Endothelial cell of umbilical vein (primary cell): ENCODE data around the gene SPTSSB. TPM values are rescaled to one million over a fixed set of nuclear protein-coding genes. Genes with fewer than 3 reads are reported as not detected.

Source experiments
- BruUV-seq: library from RNA; stranded (reverse); fragments of 400-500 nt; replicated peaks from 2 replicates; lab custom pipeline; 2021; lab: Mats Ljungman, UMichigan
- CTCF ChIA-PET: fragments of 300-600, 350-600 bp; sonication (Branson Sonifier 250); formaldehyde crosslinking; loops from one replicate; lab custom pipeline; 2021; ENCODE audit warnings: antibody characterized with exemption, inconsistent platforms; lab: Charles Lee
- POLR2A ChIA-PET: fragments of 300-600, 350-600 bp; sonication (Branson Sonifier 250); formaldehyde crosslinking; loops from one replicate; lab custom pipeline; 2021; ENCODE audit warnings: antibody characterized with exemption, inconsistent platforms; lab: Charles Lee
- DNase-seq: peaks from one replicate; pipeline ENCODE4 v3.0.0-alpha.2; 2011; ENCODE audit warnings: low read depth, low spot score
- FAIRE-seq: peaks from 2 replicates; lab custom pipeline; 2011; peaks lifted over from hg19 to GRCh38; lab: Jason Lieb, UNC
- H2AFZ ChIP-seq: 2 replicates; pipeline ENCODE4 v1.6.0; 2012; ENCODE audit warnings: low read depth, low read length, control low read depth, inconsistent platforms
- H3K27ac ChIP-seq: 2 replicates; pipeline ENCODE4 v1.5.1; 2011; ENCODE audit warnings: low read depth, mild to moderate bottlenecking, control low read depth, low read length, moderate library complexity; ENCODE audit not compliant: insufficient read depth
- H3K27me3 ChIP-seq, 2 experiments: 2 replicates each; pipeline versions ENCODE4 v1.6.0 to v1.6.1; 2011; ENCODE audit warnings: low read length in 2 of 2, mixed read lengths in 1 of 2; ENCODE audit not compliant: control insufficient read depth in 2 of 2, insufficient read depth in 2 of 2
- H3K36me3 ChIP-seq, 2 experiments: 2 replicates in 1 of 2; 3 replicates in 1 of 2; pipeline ENCODE4 v1.5.1; 2011; ENCODE audit warnings: low read length in 2 of 2, mild to moderate bottlenecking in 1 of 2, moderate library complexity in 1 of 2; ENCODE audit not compliant: control insufficient read depth in 2 of 2, insufficient read depth in 2 of 2; ENCODE audit errors: extremely low read depth in 1 of 2
- H3K4me1 ChIP-seq: 3 replicates; pipeline ENCODE4 v1.5.1; 2011; ENCODE audit warnings: mild to moderate bottlenecking, low read length; ENCODE audit not compliant: control insufficient read depth, insufficient read depth; ENCODE audit errors: extremely low read depth
- H3K4me2 ChIP-seq: 2 replicates; pipeline ENCODE4 v1.6.1; 2011; ENCODE audit warnings: low read length, control low read depth, mixed read lengths; ENCODE audit not compliant: insufficient read depth
- H3K4me3 ChIP-seq, 3 experiments: fragments of 200-600 bp in 1 of 3; sonication (generic), shearing (Covaris generic) in 1 of 3; replicated peaks in 1 of 3; 2 replicates each; pipeline ENCODE4 v1.5.1; 2011 to 2016; ENCODE audit warnings: control low read depth in 3 of 3, low read length in 3 of 3, mild to moderate bottlenecking in 2 of 3, inconsistent platforms in 1 of 3, low read depth in 1 of 3, moderate library complexity in 1 of 3; ENCODE audit not compliant: insufficient read depth in 1 of 3
- H3K79me2 ChIP-seq: 2 replicates; pipeline ENCODE4 v1.6.0; 2012; ENCODE audit warnings: low read length, inconsistent platforms; ENCODE audit not compliant: control insufficient read depth, insufficient read depth
- H3K9ac ChIP-seq: replicated peaks from 2 replicates; pipeline ENCODE3; 2011; ENCODE audit warnings: low read length, control low read depth; ENCODE audit not compliant: insufficient read depth; ENCODE audit errors: extremely low read depth
- H3K9me1 ChIP-seq: replicated peaks from 3 replicates; pipeline ENCODE4 v1.6.0; 2011; ENCODE audit warnings: mild to moderate bottlenecking, low read length; ENCODE audit not compliant: control insufficient read depth, insufficient read depth; ENCODE audit errors: extremely low read depth
- H3K9me3 ChIP-seq: replicated peaks from 2 replicates; pipeline ENCODE4 v1.5.1; 2012; ENCODE audit warnings: low read length, inconsistent platforms; ENCODE audit not compliant: control insufficient read depth, insufficient read depth
- H4K20me1 ChIP-seq: replicated peaks from 2 replicates; pipeline ENCODE3; 2011; ENCODE audit warnings: mild to moderate bottlenecking, low read length; ENCODE audit not compliant: control insufficient read depth, insufficient read depth; ENCODE audit errors: extremely low read depth
- EZH2 ChIP-seq: IDR thresholded peaks from 2 replicates; pipeline ENCODE4 v1.6.1; 2012; ENCODE audit warnings: borderline replicate concordance, low read depth, mild to moderate bottlenecking, moderate library complexity, low read length, inconsistent platforms; ENCODE audit not compliant: severe bottlenecking
- FOS ChIP-seq: IDR thresholded peaks from 2 replicates; pipeline ENCODE4 v1.6.1; 2011; ENCODE audit warnings: mild to moderate bottlenecking, low read length, moderate library complexity, borderline replicate concordance; ENCODE audit not compliant: insufficient read depth
- GATA2 ChIP-seq: IDR thresholded peaks from 2 replicates; pipeline ENCODE4 v1.7.0; 2011; ENCODE audit warnings: low read depth, mild to moderate bottlenecking, moderate library complexity, mixed read lengths, low read length; ENCODE audit not compliant: insufficient read length, insufficient read depth
- JUN ChIP-seq: IDR thresholded peaks from 2 replicates; pipeline ENCODE4 v1.6.1; 2011; ENCODE audit warnings: borderline replicate concordance, low read depth; ENCODE audit not compliant: insufficient read length, insufficient read depth
- MYC ChIP-seq: IDR thresholded peaks from one replicate; pipeline ENCODE4 v1.6.1; 2011; ENCODE audit warnings: mild to moderate bottlenecking, low read depth, low read length
- POLR2A ChIP-seq: IDR thresholded peaks from 2 replicates; pipeline ENCODE4 v1.6.1; 2012; ENCODE audit warnings: low read depth, mild to moderate bottlenecking, control low read depth, low read length
- POLR2AphosphoS5 ChIP-seq: IDR thresholded peaks from 2 replicates; pipeline ENCODE4 v1.6.1; 2012; ENCODE audit warnings: low read depth, mild to moderate bottlenecking, control low read depth, low read length, moderate library complexity; ENCODE audit not compliant: insufficient read depth
- dilution Hi-C: fragments of 300-500 bp; cut with MboI; formaldehyde crosslinking; loops from one replicate; pipeline ENCODE4 v1.15.0; 2019; ENCODE audit warnings: low sequenced_read_pairs; ENCODE audit not compliant: extremely low pct_ligation_motif_present
- intact Hi-C: fragments of 100-400 bp; cut with micrococcal nuclease; formaldehyde crosslinking; loops from one replicate; pipeline ENCODE4 v1.10.0; 2022
- polyA plus RNA-seq, 4 experiments: library from polyadenylated mRNA; depleted of rRNA in 3 of 4; stranded (reverse) in 3 of 4; unstranded in 1 of 4; fragments of >200 nt; gene quantifications; 2 replicates each; pipeline versions ENCODE4 v1.2.1 to v1.2.3, GENCODE V29; 2011 to 2012; ENCODE audit warnings: missing spikeins in 1 of 4
- total RNA-seq: library from RNA; stranded (reverse); gene quantifications from 2 replicates; pipeline ENCODE4 v1.2.3, GENCODE V29; 2021
- TF ChIP-seq, protein P1 (sequence below), 2 donors: IDR thresholded peaks; 1 replicate in 1 of 2; 2 replicates in 1 of 2; pipeline ENCODE4 v1.5.1; 2011; ENCODE audit warnings: low read length in 2 of 2, mild to moderate bottlenecking in 2 of 2, moderate library complexity in 2 of 2, control low read depth in 1 of 2, inconsistent platforms in 1 of 2, low read depth in 1 of 2; ENCODE audit not compliant: insufficient read depth in 1 of 2; ENCODE audit errors: extremely low read depth in 1 of 2
- TF ChIP-seq, protein P2 (sequence below): IDR thresholded peaks from 2 replicates; pipeline ENCODE4 v1.6.1; 2011; ENCODE audit not compliant: insufficient read depth, insufficient read length

SPTSSB gene
- total and polyA plus RNA-seq, 2 donors (not counting 3 experiments of a cell fraction or from before 2014, with no cell fraction given): not detected

DNA sequence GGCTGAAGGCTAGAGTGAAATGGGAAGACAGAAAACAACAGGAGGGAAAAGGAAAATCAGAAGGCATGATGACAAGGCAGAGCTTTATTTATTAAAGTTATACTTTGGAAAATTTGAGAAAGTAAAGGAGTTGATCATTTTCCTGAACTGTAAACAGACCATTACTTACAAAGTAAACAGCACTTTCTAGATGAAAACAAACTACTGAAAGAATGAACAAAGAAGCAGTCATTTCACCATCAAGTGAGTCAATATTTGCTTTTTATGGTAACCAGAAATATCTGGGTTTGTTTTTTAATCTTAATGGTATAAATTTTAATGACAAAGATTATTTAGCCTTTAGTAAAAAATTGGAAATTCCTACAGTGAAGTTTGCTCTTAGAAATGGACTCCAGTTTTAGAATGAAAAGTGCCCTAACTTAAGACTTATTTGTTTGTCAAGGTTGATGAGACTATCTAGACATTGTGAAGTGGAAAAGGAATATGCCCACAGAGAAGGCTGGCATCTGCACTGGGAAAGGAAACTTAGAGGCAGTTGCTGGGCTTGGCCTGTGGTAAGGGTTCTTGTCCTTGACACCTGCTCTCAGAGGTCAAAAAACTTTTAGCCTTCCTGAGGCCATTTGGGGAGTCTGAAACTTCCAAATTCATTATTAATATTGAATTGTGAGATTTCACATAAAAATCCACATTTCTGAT, 47.2 kb downstream of the SPTSSB start:
- no peak for FAIRE-seq

More for the DNA sequence above, 47.2 kb downstream of the SPTSSB start:
- H3K36me3 ChIP-seq: no peaks in the 10 kb centered on the region
- no peaks in the 10 kb centered on the region for H3K4me1 ChIP-seq
- no peak overlapping the region for H3K9ac ChIP-seq
- H3K9me1 ChIP-seq: no peaks in the 10 kb centered on the region
- ChIA-PET CTCF (interaction anchor here (1.5 kb wide), 1 partner anchor 9 kb away, joined by 3 read pairs; no protein-coding TSS in a partner anchor), POLR2A (no interaction called here)
- TF ChIP-seq JUN (no peak), MYC (no peak), POLR2A (no peak), GATA2 (no peak), POLR2AphosphoS5 (no peak), FOS (no peak), EZH2 (no peak)
- TF ChIP-seq, protein P1, sequence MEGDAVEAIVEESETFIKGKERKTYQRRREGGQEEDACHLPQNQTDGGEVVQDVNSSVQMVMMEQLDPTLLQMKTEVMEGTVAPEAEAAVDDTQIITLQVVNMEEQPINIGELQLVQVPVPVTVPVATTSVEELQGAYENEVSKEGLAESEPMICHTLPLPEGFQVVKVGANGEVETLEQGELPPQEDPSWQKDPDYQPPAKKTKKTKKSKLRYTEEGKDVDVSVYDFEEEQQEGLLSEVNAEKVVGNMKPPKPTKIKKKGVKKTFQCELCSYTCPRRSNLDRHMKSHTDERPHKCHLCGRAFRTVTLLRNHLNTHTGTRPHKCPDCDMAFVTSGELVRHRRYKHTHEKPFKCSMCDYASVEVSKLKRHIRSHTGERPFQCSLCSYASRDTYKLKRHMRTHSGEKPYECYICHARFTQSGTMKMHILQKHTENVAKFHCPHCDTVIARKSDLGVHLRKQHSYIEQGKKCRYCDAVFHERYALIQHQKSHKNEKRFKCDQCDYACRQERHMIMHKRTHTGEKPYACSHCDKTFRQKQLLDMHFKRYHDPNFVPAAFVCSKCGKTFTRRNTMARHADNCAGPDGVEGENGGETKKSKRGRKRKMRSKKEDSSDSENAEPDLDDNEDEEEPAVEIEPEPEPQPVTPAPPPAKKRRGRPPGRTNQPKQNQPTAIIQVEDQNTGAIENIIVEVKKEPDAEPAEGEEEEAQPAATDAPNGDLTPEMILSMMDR (IDR thresholded peaks at IDR 0.05; ENCODE audit: extremely low read depth in 1 of 2, insufficient read depth in 1 of 2, low read depth in 1 of 2, low read length in 2 of 2): no peak
- TF ChIP-seq, protein P2, sequence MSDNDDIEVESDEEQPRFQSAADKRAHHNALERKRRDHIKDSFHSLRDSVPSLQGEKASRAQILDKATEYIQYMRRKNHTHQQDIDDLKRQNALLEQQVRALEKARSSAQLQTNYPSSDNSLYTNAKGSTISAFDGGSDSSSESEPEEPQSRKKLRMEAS: no peak
- BruUV-seq: no TSS peak
- no peaks in the 10 kb centered on the region for H3K27me3 ChIP-seq
- H3K79me2 ChIP-seq: no peaks in the 10 kb centered on the region
- no peak overlapping the region for H2AFZ ChIP-seq
- intact Hi-C loops (no loop called here), dilution Hi-C loops (no loop called here)
- H4K20me1 ChIP-seq: no peaks in the 10 kb centered on the region
- H3K4me2 ChIP-seq: no peak overlapping the region
- no peak for DNase-seq
- no peaks in the 10 kb centered on the region for H3K9me3 ChIP-seq
- no peak overlapping the region for H3K4me3 ChIP-seq
- H3K27ac ChIP-seq: no peak overlapping the region
